Stimulated activated CD8-positive, alpha-beta memory T cell treated with anti-CD3 and anti-CD28 coated beads, Interleukin-7, amount 100 ng/mL, for 4 hours (primary cell): ENCODE measurements around the gene XYLT1.
"Not testable (repeated sequence)": the region's sequence is repeated elsewhere in the genome, so short reads cannot be mapped to it uniquely, and the experiment has no call there.

ENCODE experiments used
- DNase-seq, 2 donors: peaks; one replicate each; pipeline ENCODE4 v3.0.0-alpha.2; 2020; ENCODE audit warnings: low read depth in 2 of 2

XYLT1 gene

GRCh38 chr16:17483351-17483750 is 12.6 kb upstream of the XYLT1 start:
- no peak for DNase-seq

- not testable (repeated sequence) for DNase-seq
These were observed 11.6 kb upstream of the XYLT1 start for GRCh38 chr16:17482341-17482740.

GRCh38 chr16:17481736-17482135 is 11.0 kb upstream of the XYLT1 start:
- DNase-seq, result no peak

- DNase-seq, result not testable (repeated sequence)
These were observed 6.4 kb upstream of the XYLT1 start for GRCh38 chr16:17477260-17477545.

GRCh38 chr16:17476414-17477259 is 5.9 kb upstream of the XYLT1 start:
- DNase-seq, result no peak

GRCh38 chr16:17475104-17475503 is 4.3 kb upstream of the XYLT1 start:
- no peak for DNase-seq

GRCh38 chr16:17474572-17474971 is 3.8 kb upstream of the XYLT1 start:
- no peak for DNase-seq

GRCh38 chr16:17474037-17474436 is 3.3 kb upstream of the XYLT1 start:
- no peak for DNase-seq

- no peak for DNase-seq
These were observed 1.1 kb upstream of the XYLT1 start for GRCh38 chr16:17471719-17472461.

- no peak for DNase-seq
These were observed 415 bp downstream of the XYLT1 start for GRCh38 chr16:17470182-17470907.

- no peak for DNase-seq
These were observed 999 bp downstream of the XYLT1 start for GRCh38 chr16:17469741-17470181.

GRCh38 chr16:17469011-17469740 is 1.6 kb downstream of the XYLT1 start:
- no peak for DNase-seq

- DNase-seq, result no peak
These were observed 2.1 kb downstream of the XYLT1 start for GRCh38 chr16:17468611-17469010.

- DNase-seq, result no peak
These were observed 2.7 kb downstream of the XYLT1 start for GRCh38 chr16:17467923-17468540.

GRCh38 chr16:17466876-17467275 is 3.9 kb downstream of the XYLT1 start:
- DNase-seq, result no peak

- DNase-seq, result no peak
These were observed 5.3 kb downstream of the XYLT1 start for GRCh38 chr16:17465460-17465859.

- DNase-seq, result no peak
These were observed 7.4 kb downstream of the XYLT1 start for GRCh38 chr16:17463335-17463734.

GRCh38 chr16:17461951-17462729 is 8.6 kb downstream of the XYLT1 start:
- DNase-seq, result no peak

- DNase-seq, result no peak
These were observed 9.9 kb downstream of the XYLT1 start for GRCh38 chr16:17460890-17461289.

- no peak for DNase-seq
These were observed 10.7 kb downstream of the XYLT1 start for GRCh38 chr16:17459903-17460521.
